HG03135 (cell line): ENCODE measurements around the gene KCNA5.

Experiments
- ATAC-seq: cut with Tn5 transposase; IDR thresholded peaks from one replicate; pipeline ENCODE4 v1.9.1; 2021; ENCODE audit warnings: mild to moderate bottlenecking, moderate library complexity; ENCODE audit not compliant: unreplicated experiment

KCNA5 gene

DNA sequence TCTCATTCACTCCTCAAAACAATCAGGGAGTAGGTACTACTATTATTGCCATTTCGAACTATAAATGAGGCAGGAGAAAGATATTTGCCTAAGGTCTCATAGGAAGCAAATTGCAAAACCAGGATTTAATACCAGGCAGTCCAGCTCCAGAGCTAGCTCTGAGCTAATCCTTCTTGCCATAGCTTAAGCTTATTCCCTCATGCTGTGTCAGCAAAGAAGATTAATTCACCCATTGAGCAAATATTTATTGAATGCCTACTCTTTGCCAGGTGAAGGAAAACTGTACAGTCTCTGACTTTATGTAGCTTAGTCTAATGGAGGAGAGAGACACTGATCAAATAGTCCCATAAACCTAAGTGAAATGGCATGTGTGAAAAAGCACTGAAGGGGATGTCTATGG lies 19.5 kb downstream of the KCNA5 start:
- ATAC-seq = no peak

DNA sequence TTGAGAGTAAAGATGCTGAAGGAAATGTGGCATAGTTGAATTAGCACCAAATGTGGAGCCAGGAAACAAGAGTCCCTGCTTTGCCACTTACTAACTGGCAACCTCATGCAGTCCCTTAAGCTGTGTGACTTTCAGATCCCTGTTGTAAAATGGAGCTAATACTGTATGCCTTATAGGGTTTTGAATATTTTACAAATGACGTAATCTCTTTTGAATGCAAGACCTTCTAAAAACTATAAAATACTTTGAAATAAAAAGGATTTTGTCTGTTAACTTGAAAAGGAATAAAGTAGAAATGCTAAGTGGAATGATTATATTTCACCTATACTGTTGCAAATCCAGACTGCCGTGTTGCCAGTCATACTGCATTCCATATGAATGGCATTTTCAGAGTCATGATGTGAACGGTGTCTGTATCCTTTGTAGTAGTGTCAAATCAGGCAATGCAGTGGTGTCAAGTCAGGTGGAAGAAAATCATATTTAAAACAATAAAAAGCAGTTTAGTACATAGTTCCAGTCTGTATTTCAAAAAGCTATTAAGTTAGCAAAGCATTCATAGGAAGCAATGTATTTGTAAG lies 21.3 kb downstream of the KCNA5 start:
- no peak for ATAC-seq

DNA sequence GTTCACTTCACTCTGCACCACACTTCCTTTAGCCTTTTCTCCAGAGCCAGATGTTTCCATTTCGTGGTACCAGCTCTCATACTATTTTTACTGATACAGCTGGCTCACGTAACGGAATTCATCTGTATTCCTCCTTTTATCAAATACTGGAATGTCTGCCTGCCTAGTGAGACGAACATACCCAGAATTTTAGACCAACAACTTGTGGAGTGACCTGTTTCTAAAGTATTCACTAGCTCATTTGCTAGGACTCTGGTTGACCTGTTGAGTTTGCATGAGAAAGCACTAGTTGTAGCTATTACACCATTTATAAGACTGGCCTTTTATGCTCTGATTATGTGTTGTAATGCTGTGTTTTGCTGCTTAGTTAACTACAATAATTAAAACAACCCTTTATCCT lies 22.6 kb downstream of the KCNA5 start:
- ATAC-seq = no peak

- no peak for ATAC-seq
Observed at GRCh38 chr12:5068126-5068525, 24.4 kb downstream of the KCNA5 start.

GRCh38 chr12:5068619-5069018 lies 24.9 kb downstream of the KCNA5 start:
- no peak for ATAC-seq

- ATAC-seq = no peak
Observed at GRCh38 chr12:5070090-5070489, 26.4 kb downstream of the KCNA5 start.

DNA sequence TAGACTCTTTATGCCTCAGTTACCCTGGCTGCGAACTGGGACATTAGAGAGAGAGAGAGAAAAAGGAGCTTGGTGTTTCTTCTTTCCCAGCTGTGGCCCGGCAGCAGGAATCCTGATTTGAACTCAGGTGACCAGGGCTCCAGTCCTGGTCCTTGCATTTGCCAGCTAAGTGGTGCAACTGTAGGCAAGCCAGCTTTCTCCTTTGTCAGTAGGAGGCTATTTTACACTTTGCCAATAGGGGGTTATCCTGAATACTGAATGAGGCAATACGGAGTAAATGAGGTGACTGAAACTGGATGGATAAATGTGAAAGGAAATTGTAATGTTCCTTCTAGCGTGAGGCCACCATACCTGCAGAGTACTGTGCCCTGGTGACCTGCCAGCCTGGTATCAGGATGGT lies 27.8 kb downstream of the KCNA5 start:
- ATAC-seq = no peak

DNA sequence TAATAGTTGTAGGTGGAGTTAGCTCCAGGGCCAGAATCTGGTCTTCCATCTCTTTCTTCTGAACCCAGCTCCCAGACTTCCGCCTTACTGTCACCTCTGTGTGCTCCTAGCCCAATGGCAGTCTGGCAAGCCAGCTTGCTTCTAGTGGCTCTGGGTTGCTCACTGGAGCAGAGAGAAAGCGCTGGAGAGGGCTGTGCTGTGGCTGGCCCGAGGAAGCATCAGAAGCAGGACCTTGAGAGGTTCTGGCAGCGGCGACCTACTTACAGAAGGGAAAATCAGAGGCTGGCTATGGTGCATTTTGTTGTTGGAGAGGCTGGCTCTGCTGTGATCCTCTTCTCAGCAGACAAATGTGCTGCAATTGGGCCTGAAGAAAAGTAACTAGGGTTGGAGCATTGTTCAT lies 28.6 kb downstream of the KCNA5 start:
- ATAC-seq = no peak

- ATAC-seq = no peak
Observed at GRCh38 chr12:5073054-5073453, 29.4 kb downstream of the KCNA5 start.

DNA sequence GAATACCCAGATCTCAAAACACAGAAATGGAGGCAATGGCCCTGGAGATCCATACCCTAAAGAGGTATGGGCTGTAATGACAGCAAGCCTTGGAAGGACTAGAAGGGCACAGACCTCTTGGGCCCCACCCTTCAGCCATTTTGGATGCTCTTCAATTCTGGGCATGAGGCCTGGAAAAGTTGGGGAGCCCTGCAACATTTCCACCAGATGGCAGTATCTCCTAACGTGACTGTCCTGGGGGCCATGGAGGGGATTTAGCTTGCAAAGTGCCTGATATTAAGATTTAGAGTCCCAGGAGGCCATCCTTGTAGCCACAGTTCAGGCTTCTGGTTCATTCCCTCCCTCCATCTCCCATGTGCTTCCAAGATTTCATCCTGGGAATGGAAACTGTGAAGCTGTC lies 30.2 kb downstream of the KCNA5 start:
- no peak for ATAC-seq

- ATAC-seq = no peak
Observed at GRCh38 chr12:5076761-5077160, 33.1 kb downstream of the KCNA5 start.

- ATAC-seq = no peak
Observed at GRCh38 chr12:5078423-5078822, 34.7 kb downstream of the KCNA5 start.

- no peak for ATAC-seq
Observed at GRCh38 chr12:5081016-5081415, 37.3 kb downstream of the KCNA5 start.

DNA sequence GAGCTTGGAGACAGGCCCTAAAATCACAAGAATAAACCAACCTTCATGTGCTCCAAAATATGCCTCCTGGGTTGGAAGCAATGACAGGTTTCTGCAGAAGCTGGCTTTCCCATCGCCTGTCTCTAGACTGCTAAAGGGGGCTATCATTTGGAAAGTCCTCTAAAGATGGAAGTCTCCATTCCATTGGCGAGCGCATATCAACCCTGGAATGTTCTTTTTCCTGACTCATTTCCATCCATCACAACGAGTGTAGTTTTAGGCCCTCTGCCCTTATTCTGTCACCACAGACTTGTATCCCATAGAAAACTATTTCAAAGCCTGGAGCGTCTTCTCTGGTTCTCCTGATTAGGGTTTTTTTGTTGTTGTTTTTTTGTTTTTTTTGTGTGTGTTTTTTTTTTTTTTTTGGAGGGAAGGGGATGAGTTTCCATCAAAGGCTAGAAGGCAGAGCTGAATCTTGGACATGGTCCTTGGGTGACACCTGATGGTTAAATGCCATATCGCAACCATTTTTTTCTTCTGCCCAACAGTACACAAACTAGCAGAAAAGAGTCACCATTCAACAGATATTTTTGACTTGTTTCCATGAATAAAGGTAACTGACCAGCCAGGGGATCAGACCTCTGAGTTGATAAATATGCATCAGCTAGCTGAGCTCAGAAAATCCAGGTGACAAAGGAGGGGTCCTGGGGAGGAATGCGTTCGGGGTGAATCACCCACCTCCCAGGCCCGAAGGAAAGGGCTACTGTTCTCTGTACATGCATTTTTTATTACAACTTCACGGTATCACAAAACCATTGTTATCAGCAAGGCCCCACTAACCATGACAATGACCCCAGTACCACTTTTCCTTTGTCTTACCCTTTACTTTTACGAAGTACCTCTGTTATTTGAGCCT lies 40.5 kb downstream of the KCNA5 start:
- no peak for ATAC-seq

- no peak for ATAC-seq
Observed at GRCh38 chr12:5085896-5086295, 42.2 kb downstream of the KCNA5 start.

DNA sequence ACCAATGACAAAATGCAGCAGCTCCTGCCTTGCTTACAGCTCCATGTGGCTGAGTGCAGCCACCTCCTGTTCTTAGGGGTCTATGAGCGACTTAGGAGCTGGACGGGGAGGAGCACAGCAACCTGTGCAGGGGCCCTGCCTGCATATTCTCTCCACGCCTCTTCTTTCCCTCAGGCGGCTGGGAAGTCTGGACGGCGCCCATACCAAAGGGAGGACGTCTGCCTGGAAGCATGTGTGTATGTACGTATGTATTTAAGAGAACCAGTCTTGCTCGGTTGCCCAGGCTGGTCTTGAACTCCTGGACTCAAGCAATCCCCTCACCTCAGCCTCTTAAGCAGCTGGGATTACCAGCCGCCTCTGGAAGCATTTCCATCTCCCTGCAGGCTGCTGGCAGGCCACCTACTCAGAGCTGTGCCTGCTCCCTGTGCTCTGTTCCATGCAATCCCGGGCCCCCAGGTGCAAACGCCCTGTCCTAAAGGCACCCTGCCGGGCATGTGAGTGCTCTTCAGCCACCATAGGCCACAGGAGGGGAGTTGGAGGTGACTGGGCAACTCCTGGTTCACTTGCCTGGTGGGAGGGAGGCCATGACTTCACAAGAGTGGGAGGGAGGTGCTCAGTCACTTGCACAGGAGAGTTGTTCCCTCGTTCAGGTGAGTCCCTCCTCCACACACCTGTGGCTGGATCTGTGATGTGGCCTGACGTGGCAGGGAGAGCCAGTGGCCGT lies 44.3 kb downstream of the KCNA5 start:
- no peak for ATAC-seq

DNA sequence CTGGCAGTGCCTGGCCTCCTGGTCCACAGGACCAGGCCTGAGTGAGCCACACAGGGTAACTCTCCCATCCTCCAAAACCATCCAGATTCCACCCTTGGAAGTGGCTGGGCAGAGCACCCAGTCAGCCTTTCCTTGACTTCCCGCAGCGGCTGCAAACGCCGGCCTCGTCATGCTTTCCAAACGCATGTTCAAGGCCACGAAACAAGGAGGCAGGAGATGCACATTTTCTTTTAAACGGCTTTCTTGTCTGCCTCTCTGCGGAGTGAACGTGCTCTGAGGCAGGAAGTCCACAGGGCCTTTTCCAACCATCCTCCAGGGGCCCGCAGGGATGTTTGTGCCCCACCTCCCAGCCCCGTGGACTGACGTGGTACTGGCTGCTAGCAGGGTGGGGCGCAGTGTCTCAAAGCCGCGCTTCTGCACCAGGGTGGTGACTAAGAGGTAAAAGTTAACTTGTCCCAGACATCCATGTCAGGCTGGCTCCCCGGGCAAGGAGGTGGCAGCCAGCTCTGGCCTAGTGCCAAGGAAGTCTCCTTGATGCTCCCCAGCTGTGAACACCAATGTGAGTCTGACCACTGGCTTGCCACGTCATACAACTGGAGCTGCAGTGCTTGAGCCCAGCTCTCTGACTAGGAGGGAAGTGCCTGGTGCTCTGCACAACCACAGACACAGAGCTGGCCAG lies 45.0 kb downstream of the KCNA5 start:
- no peak for ATAC-seq

DNA sequence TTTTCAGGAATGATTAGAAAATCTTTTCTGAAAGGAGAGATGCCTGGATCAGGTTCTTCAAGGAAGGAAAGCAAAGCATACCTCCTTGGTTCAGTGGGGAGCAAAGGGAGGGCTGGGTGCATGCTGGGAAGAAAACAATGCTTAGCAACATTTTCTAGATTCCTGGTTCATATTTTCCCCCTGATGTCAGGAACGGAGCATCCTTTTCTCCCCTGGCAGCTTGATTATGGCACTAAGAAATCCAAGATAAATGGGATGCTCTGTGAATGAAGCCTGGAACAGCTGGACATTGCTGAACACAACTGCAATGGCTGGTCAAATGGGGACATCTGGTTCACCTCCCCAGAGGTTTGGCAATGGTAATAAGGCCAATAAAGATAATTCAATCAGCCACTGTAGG lies 50.9 kb downstream of the KCNA5 start:
- no peak for ATAC-seq

DNA sequence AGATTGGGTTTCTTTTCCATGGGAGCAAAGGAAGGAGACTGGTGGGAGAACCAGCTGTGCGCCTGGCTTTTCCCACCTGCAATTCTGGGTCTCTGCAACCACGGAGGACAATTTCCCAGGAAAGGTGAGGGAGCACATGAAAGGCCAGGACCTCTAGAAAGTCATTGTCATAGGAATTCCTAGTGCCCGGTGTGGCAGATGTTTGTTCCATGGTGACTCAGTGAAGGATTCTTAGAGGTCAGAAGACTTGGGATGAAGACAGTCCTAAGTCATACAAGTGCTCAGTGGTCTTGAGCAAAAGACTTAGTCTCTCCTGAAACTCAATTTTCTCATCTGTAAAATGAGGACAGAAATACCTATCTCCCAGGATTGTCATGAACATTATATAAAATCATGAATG lies 51.3 kb downstream of the KCNA5 start:
- no peak for ATAC-seq
